Muscle layer of colon (tissue), 2 donors: Measurements from ENCODE around the gene PHKB.

Experiments
- H3K27ac ChIP-seq: one replicate; pipeline ENCODE4 v1.7.0; 2013; ENCODE audit warnings: low read depth, mild to moderate bottlenecking, low read length, moderate library complexity
- H3K27me3 ChIP-seq, 2 donors: one replicate each; pipeline ENCODE4 v1.7.0; 2013; ENCODE audit warnings: low read length in 2 of 2, mild to moderate bottlenecking in 2 of 2; ENCODE audit not compliant: insufficient read depth in 2 of 2, control insufficient read depth in 1 of 2
- H3K36me3 ChIP-seq: one replicate; pipeline ENCODE4 v1.7.0; 2013; ENCODE audit warnings: mild to moderate bottlenecking, low read length; ENCODE audit not compliant: insufficient read depth
- H3K4me1 ChIP-seq: one replicate; pipeline ENCODE4 v1.7.0; 2013; ENCODE audit warnings: mild to moderate bottlenecking, low read length; ENCODE audit not compliant: insufficient read depth
- H3K4me3 ChIP-seq, 2 donors: one replicate each; pipeline ENCODE4 v1.7.0; 2013; ENCODE audit warnings: low read length in 2 of 2, low read depth in 1 of 2, mild to moderate bottlenecking in 1 of 2, moderate library complexity in 1 of 2
- H3K9ac ChIP-seq: one replicate; pipeline ENCODE4 v1.7.0; 2013; ENCODE audit warnings: low read length
- H3K9me3 ChIP-seq: one replicate; pipeline ENCODE4 v1.7.0; 2013; ENCODE audit warnings: mild to moderate bottlenecking, low read length
- donor health status: abdominal sarcoma.
- donor health status: Adenocarcinoma of cecum.

Gene PHKB

DNA sequence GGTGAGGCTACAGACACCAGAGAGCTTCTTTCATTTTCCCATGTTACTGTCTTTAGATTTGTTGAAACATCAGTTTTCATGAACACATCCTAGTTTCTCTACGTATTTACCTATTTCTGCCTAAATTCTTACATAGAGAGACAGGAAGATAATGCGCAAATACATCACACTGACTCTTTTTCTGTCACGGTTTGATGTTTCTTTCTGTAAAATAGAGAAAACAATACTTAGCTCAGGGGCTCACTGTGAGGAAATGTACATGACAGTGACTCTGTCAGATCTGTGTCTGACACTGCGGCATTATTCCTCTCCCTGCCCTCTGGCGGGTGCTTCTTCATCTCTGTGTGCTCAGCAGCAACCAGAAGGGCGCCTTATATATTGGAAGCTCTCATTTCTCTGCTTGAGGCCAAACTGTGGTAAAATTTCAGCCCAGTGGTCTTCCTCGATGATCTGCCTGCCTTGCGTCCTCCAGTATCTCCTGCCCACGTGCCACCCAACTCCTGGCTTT, 264.1 kb downstream of the PHKB start:
- H3K4me1 ChIP-seq: no peaks in the 10 kb centered on the region
- no peaks in the 10 kb centered on the region for H3K27me3 ChIP-seq
- H3K4me3 ChIP-seq: no peak overlapping the region
- H3K9me3 ChIP-seq: no peaks in the 10 kb centered on the region
- no peak overlapping the region for H3K9ac ChIP-seq
- H3K36me3 ChIP-seq: no peaks in the 10 kb centered on the region
- H3K27ac ChIP-seq: no peak overlapping the region

GRCh38 chr16:47726031-47726675, 265.0 kb downstream of the PHKB start:
- H3K9ac ChIP-seq: no peak overlapping the region
- H3K27me3 ChIP-seq: no peaks in the 10 kb centered on the region
- no peaks in the 10 kb centered on the region for H3K36me3 ChIP-seq
- H3K4me1 ChIP-seq: no peaks in the 10 kb centered on the region
- H3K4me3 ChIP-seq: no peak overlapping the region
- no peak overlapping the region for H3K27ac ChIP-seq
- no peaks in the 10 kb centered on the region for H3K9me3 ChIP-seq

DNA sequence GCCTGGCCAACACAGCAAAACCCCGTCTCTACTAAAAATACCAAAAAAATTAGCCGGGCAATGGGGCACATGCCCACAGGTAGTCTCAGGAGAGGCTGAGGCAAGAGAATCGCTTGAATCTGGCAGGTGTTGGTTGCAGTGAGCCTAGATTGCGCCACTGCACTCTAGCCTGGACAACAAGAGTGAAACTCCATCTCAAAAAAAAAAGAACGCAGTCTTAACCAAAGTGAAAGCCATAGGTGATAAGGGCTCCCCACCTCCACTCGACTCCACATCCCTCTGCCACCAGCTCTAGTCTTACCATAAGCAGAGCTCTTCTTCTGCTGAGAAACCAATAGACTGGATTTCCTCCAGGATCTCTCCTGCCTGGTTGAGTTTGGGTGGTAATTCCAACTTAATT, 266.0 kb downstream of the PHKB start:
- Histone ChIP-seq H3K36me3 (no peaks in the 10 kb centered on the region), H3K27ac (no peak overlapping the region), H3K9me3 (no peaks in the 10 kb centered on the region), H3K9ac (no peak overlapping the region), H3K4me1 (no peaks in the 10 kb centered on the region), H3K4me3 (no peak overlapping the region), H3K27me3 (no peaks in the 10 kb centered on the region)

GRCh38 chr16:47728205-47728604, 267.1 kb downstream of the PHKB start:
- Histone ChIP-seq H3K27me3 (no peaks in the 10 kb centered on the region), H3K36me3 (no peaks in the 10 kb centered on the region), H3K4me1 (no peaks in the 10 kb centered on the region), H3K4me3 (no peak overlapping the region), H3K9ac (no peak overlapping the region), H3K27ac (no peak overlapping the region), H3K9me3 (no peaks in the 10 kb centered on the region)

DNA sequence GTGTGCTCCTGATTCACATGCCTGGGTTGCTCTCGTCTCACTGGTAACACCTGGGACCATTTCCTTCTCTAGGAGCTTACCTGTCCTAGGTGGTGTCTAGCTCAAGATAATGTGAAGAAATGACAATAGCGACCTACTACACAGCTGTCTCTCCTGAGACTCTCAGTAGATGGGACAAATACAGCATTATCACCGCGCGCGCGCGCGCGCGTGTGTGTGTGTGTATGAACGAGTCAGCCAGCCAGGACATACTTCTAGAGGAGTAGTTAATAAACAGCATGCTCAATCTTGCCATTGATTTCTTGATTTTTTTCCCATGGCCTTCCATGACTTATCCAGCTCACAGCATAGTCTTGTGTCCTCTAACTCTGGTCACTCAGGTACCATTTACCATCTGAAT, 268.6 kb downstream of the PHKB start:
- Histone ChIP-seq H3K27ac (no peak overlapping the region), H3K36me3 (no peaks in the 10 kb centered on the region), H3K4me3 (no peak overlapping the region), H3K4me1 (no peaks in the 10 kb centered on the region), H3K9me3 (no peaks in the 10 kb centered on the region), H3K27me3 (no peaks in the 10 kb centered on the region), H3K9ac (no peak overlapping the region)

- no peak overlapping the region for H3K9ac ChIP-seq
- H3K27ac ChIP-seq: no peak overlapping the region
- no peaks in the 10 kb centered on the region for H3K27me3 ChIP-seq
- no peaks in the 10 kb centered on the region for H3K36me3 ChIP-seq
- H3K9me3 ChIP-seq: no peaks in the 10 kb centered on the region
- H3K4me1 ChIP-seq: no peaks in the 10 kb centered on the region
- no peak overlapping the region for H3K4me3 ChIP-seq
Observed at GRCh38 chr16:47731252-47731651, 270.1 kb downstream of the PHKB start.

- no peak overlapping the region for H3K9ac ChIP-seq
- H3K27ac ChIP-seq: no peak overlapping the region
- H3K36me3 ChIP-seq: no peaks in the 10 kb centered on the region
- no peaks in the 10 kb centered on the region for H3K4me1 ChIP-seq
- no peak overlapping the region for H3K4me3 ChIP-seq
- no peaks in the 10 kb centered on the region for H3K27me3 ChIP-seq
- H3K9me3 ChIP-seq: no peaks in the 10 kb centered on the region
Observed at GRCh38 chr16:47732122-47732521, 271.0 kb downstream of the PHKB start.

DNA sequence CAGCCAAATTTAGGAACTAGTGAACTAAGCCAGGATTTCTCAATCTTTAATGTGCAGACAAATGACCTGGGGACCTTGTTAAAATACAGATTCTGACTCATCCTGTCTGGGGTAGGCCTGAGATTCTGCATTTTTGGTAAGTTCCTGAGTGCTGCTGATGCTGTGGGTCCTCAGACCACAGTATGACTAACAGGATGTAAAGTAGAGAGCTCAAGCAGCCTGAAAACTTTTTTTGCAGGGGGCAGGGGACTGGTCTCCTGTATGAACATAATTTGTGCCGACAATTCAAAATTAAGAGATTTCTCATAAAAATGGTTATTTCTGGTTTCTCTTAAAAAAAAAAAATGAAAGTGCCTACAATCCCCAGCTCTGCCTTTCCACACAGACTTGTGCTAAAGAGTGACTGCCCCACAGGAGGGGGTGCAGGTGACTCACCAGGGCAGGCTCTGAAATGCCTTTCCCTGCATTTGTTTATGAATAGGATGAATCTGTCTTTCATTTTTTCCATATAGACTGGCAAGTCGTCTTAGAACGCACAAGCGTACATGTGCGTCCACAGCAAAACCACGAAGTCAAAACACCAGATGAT, 271.5 kb downstream of the PHKB start:
- Histone ChIP-seq H3K27me3 (no peaks in the 10 kb centered on the region), H3K9ac (no peak overlapping the region), H3K27ac (no peak overlapping the region), H3K36me3 (no peaks in the 10 kb centered on the region), H3K4me1 (no peaks in the 10 kb centered on the region), H3K4me3 (no peak overlapping the region), H3K9me3 (no peaks in the 10 kb centered on the region)

- Histone ChIP-seq H3K27me3 (no peaks in the 10 kb centered on the region), H3K9me3 (no peaks in the 10 kb centered on the region), H3K27ac (no peak overlapping the region), H3K4me3 (no peak overlapping the region), H3K36me3 (no peaks in the 10 kb centered on the region), H3K9ac (no peak overlapping the region), H3K4me1 (no peaks in the 10 kb centered on the region)
Observed at GRCh38 chr16:47734081-47734857, 273.1 kb downstream of the PHKB start.

- no peak overlapping the region for H3K9ac ChIP-seq
- H3K4me3 ChIP-seq: no peak overlapping the region
- H3K27me3 ChIP-seq: no peaks in the 10 kb centered on the region
Observed at GRCh38 chr16:47734987-47735594, 274.0 kb downstream of the PHKB start.

DNA sequence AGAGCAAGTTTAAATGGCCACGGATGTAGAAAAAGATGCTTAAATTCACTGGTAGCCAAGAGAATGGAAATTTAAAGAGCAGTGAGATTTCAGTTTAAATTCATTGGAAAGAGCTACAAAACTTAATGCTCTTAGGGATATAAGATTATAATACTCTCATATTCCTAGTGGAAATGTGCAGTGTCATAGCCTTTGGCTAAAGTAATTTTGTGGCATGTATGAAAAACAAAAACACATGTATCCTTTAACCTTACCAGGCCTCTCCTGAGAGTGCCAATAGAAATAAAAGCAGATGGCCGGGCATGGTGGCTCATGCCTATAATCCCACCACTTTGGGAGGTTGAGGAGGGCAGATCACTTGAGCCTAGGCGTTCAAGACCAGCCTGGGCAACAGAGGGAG, 289.2 kb downstream of the PHKB start:
- H3K9ac ChIP-seq: no peak overlapping the region
- H3K27me3 ChIP-seq: no peaks in the 10 kb centered on the region
- no peaks in the 10 kb centered on the region for H3K36me3 ChIP-seq
- H3K4me1 ChIP-seq: no peaks in the 10 kb centered on the region
- H3K4me3 ChIP-seq: no peak overlapping the region
- no peak overlapping the region for H3K27ac ChIP-seq
- no peaks in the 10 kb centered on the region for H3K9me3 ChIP-seq

More at GRCh38 chr16:47734987-47735594, 274.0 kb downstream of the PHKB start:
- Histone ChIP-seq H3K9me3 (no peaks in the 10 kb centered on the region), H3K27ac (no peak overlapping the region), H3K4me1 (no peaks in the 10 kb centered on the region), H3K36me3 (no peaks in the 10 kb centered on the region)
